Breast epithelium (tissue), 4 donors: ENCODE measurements around the gene CCDC87. TPM values are rescaled to one million over a fixed set of nuclear protein-coding genes. Genes with fewer than 3 reads are reported as not detected.
"Not testable (repeated sequence)": the region's sequence is repeated elsewhere in the genome, so short reads cannot be mapped to it uniquely, and the experiment has no call there.

Experiments
- DNase-seq, 2 donors: peaks; one replicate each; pipeline ENCODE4 v3.0.0-alpha.2; 2019; ENCODE audit warnings: low spot score in 2 of 2
- H3K27ac ChIP-seq, 2 donors: fragments of 200-600 bp; sonication (generic) in 1 of 2; one replicate each; pipeline ENCODE4 v1.5.1; 2016 to 2019; ENCODE audit warnings: mild to moderate bottlenecking in 1 of 2
- H3K27me3 ChIP-seq, 2 donors: fragments of 200-600 bp; sonication (generic) in 1 of 2; one replicate each; pipeline versions ENCODE4 v1.5.1 to v1.6.0; 2017 to 2019; ENCODE audit warnings: control low read depth in 1 of 2, mild to moderate bottlenecking in 1 of 2
- H3K36me3 ChIP-seq: fragments of 200-600 bp; one replicate; pipeline ENCODE4 v1.5.1; 2019
- H3K4me1 ChIP-seq, 2 donors: fragments of 200-600 bp; sonication (generic); one replicate each; pipeline ENCODE4 v1.5.1; 2016 to 2019; ENCODE audit warnings: control low read depth in 1 of 2
- H3K4me3 ChIP-seq, 3 donors: fragments of 200-600 bp; sonication (generic); 1 replicate in 2 of 3; 2 replicates in 1 of 3; pipeline ENCODE4 v1.5.1; 2016 to 2019; ENCODE audit warnings: mild to moderate bottlenecking in 3 of 3, moderate library complexity in 2 of 3
- H3K9me3 ChIP-seq, 2 donors: fragments of 200-600 bp; sonication (generic) in 1 of 2; one replicate each; pipeline ENCODE4 v1.5.1; 2016 to 2019; ENCODE audit warnings: control low read depth in 1 of 2
- CTCF ChIP-seq, 3 donors: fragments of 450-650 bp; IDR thresholded peaks; one replicate each; pipeline ENCODE4 v1.5.1; 2016 to 2017; ENCODE audit warnings: antibody characterized with exemption in 3 of 3, mild to moderate bottlenecking in 3 of 3, moderate library complexity in 3 of 3
- POLR2A ChIP-seq: fragments of 450-650 bp; IDR thresholded peaks from one replicate; pipeline ENCODE4 v1.6.1; 2016; ENCODE audit warnings: antibody characterized with exemption, mild to moderate bottlenecking, moderate library complexity
- POLR2AphosphoS5 ChIP-seq, 3 donors: sonication (generic); formaldehyde crosslinking; IDR thresholded peaks; one replicate each; pipeline ENCODE4 v1.6.1; 2017; ENCODE audit warnings: antibody characterized with exemption in 3 of 3
- intact Hi-C: fragments of 100-400 bp; cut with DNase I; formaldehyde crosslinking; loops from one replicate; pipeline ENCODE4 v1.15.1; 2023; ENCODE audit warnings: low total_unique reads
- total RNA-seq, 3 donors: library from RNA; depleted of rRNA; stranded (reverse); fragments of >200 nt; gene quantifications; one replicate each; pipeline ENCODE4 v1.1.0, GENCODE V29; 2016

Gene CCDC87
- total RNA-seq, 3 donors from 2014 or later, result 0.15 TPM; not detected in 2

- H3K27ac ChIP-seq, result peak overlapping the region in 1 of 2 donors; percentile 44
Measured at GRCh38 chr11:66547662-66548009, 45.2 kb downstream of the CCDC87 start.

GRCh38 chr11:66546966-66547661 lies 45.7 kb downstream of the CCDC87 start:
- Histone ChIP-seq H3K4me3 (peak overlapping the region; percentile 76 to 92 (median 79)), H3K27ac (peak overlapping the region in 1 of 2 donors; percentile 44), H3K27me3 (no peaks in the 10 kb centered on the region), H3K4me1 (no peaks in the 10 kb centered on the region), H3K36me3 (no peaks in the 10 kb centered on the region), H3K9me3 (no peaks in the 10 kb centered on the region)
- intact Hi-C loops, result no loop called here
- no peak for DNase-seq
- no peak for TF ChIP-seq POLR2A
- TF ChIP-seq POLR2AphosphoS5 (IDR thresholded peaks at IDR 0.05), result no peak
- no peak for TF ChIP-seq CTCF (IDR thresholded peaks at IDR 0.05)

More at GRCh38 chr11:66547662-66548009, 45.2 kb downstream of the CCDC87 start:
- Histone ChIP-seq H3K4me3 (no peak overlapping the region), H3K27me3 (no peaks in the 10 kb centered on the region), H3K36me3 (no peaks in the 10 kb centered on the region), H3K9me3 (no peaks in the 10 kb centered on the region), H3K4me1 (no peaks in the 10 kb centered on the region)
- TF ChIP-seq CTCF (IDR thresholded peaks at IDR 0.05), result no peak
- TF ChIP-seq POLR2AphosphoS5 (IDR thresholded peaks at IDR 0.05), result no peak
- no peak for TF ChIP-seq POLR2A
- intact Hi-C loops, result no loop called here
- DNase-seq, result no peak

GRCh38 chr11:66546368-66546965 lies 46.4 kb downstream of the CCDC87 start, which contains the start of gene ACTN3:
Gene ACTN3, plus strand, starts transcription at chr11:66546903. Its CDS starts 35 bp downstream, at chr11:66546938.
- Histone ChIP-seq H3K27ac (peak within 1 kb of the TSS; percentile 56 to 83), H3K36me3 (no peaks in the 10 kb centered on the region), H3K27me3 (no peaks in the 10 kb centered on the region), H3K4me1 (no peaks in the 10 kb centered on the region), H3K4me3 (peak within 1 kb of the TSS; percentile 76 to 92 (median 79)), H3K9me3 (no peaks in the 10 kb centered on the region)
- intact Hi-C loops, result no loop called here
- TF ChIP-seq POLR2AphosphoS5 (IDR thresholded peaks at IDR 0.05) (no peak), CTCF (IDR thresholded peaks at IDR 0.05) (no peak)
- DNase-seq, result peak in 1 of 2 donors; percentile 27

GRCh38 chr11:66545701-66546367 lies 47.0 kb downstream of the CCDC87 start, which contains the start of gene ZDHHC24:
Gene ZDHHC24, minus strand, starts transcription at chr11:66546048. Its CDS starts 45 bp downstream, at chr11:66546003.
- H3K27me3 ChIP-seq, result no peaks in the 10 kb centered on the region
- intact Hi-C loops, result no loop called here
- H3K9me3 ChIP-seq, result no peaks in the 10 kb centered on the region
- no peaks in the 10 kb centered on the region for H3K4me1 ChIP-seq
- TF ChIP-seq POLR2A (no peak), CTCF (IDR thresholded peaks at IDR 0.05) (no peak), POLR2AphosphoS5 (IDR thresholded peaks at IDR 0.05) (peak in 2 of 3 donors; percentile 46 to 63)
- peak; percentile 94 to 95 for DNase-seq
- H3K27ac ChIP-seq, result peak within 1 kb of the TSS; percentile 56 to 83
- peak within 1 kb of the TSS; percentile 76 to 92 (median 79) for H3K4me3 ChIP-seq
- H3K36me3 ChIP-seq, result no peaks in the 10 kb centered on the region

- H3K27me3 ChIP-seq, H3K4me1 ChIP-seq, H3K27ac ChIP-seq, DNase-seq, intact Hi-C loops, H3K36me3 ChIP-seq, H3K9me3 ChIP-seq: not testable (repeated sequence)
- peak overlapping the region; percentile 76 to 92 (median 79) for H3K4me3 ChIP-seq
Measured at GRCh38 chr11:66544952-66545351, 47.9 kb downstream of the CCDC87 start.
